Naive thymus-derived CD8-positive, alpha-beta T cell (primary cell): Measurements from ENCODE around the gene PLXNB2. TPM values are rescaled to one million over a fixed set of nuclear protein-coding genes. Genes with fewer than 3 reads are reported as not detected.
"Not testable (repeated sequence)": the region's sequence is repeated elsewhere in the genome, so short reads cannot be mapped to it uniquely, and the experiment has no call there.

Experiments
- ATAC-seq, 2 donors: fragments of 150-1000 bp; cut with Tn5 transposase in 1 of 2; sonication (Bioruptor Pico), chemical (Tn5 transposase) in 1 of 2; 1 replicate in 1 of 2; 2 replicates in 1 of 2; pipeline ENCODE4 v1.10.0; 2021; ENCODE audit warnings: mild to moderate bottlenecking in 2 of 2, moderate library complexity in 2 of 2
- POLR2A ChIA-PET: fragments of 350-600 bp; sonication (Branson Sonifier 250); formaldehyde crosslinking; loops from one replicate; lab custom pipeline; 2021; ENCODE audit warnings: antibody characterized with exemption; lab: Charles Lee
- DNase-seq, 10 donors: peaks; one replicate each; pipeline versions ENCODE4 v3.0.0 to v3.0.0-alpha.2; 2020 to 2022
- H3K27ac Mint-ChIP-seq, 10 donors: one replicate each; pipeline ENCODE4 v1.8.0; 2020 to 2022; ENCODE audit warnings: mild to moderate bottlenecking in 10 of 10, mixed read lengths in 10 of 10, moderate library complexity in 4 of 10, inconsistent platforms in 1 of 10
- H3K27me3 Mint-ChIP-seq, 5 donors: one replicate each; pipeline ENCODE4 v1.8.0; 2021 to 2022; ENCODE audit warnings: mixed read lengths in 5 of 5
- H3K36me3 Mint-ChIP-seq, 3 donors: one replicate each; pipeline ENCODE4 v1.8.0; 2020 to 2022; ENCODE audit warnings: mixed read lengths in 3 of 3, mild to moderate bottlenecking in 2 of 3, inconsistent platforms in 1 of 3
- H3K4me1 Mint-ChIP-seq, 4 donors: one replicate each; pipeline ENCODE4 v1.8.0; 2021 to 2022; ENCODE audit warnings: mixed read lengths in 4 of 4
- H3K4me3 Mint-ChIP-seq, 10 donors: one replicate each; pipeline ENCODE4 v1.8.0; 2020 to 2022; ENCODE audit warnings: mild to moderate bottlenecking in 10 of 10, mixed read lengths in 10 of 10, moderate library complexity in 6 of 10, inconsistent platforms in 1 of 10
- H3K9me3 Mint-ChIP-seq, 9 donors: one replicate each; pipeline ENCODE4 v1.8.0; 2020 to 2022; ENCODE audit warnings: mixed read lengths in 9 of 9, mild to moderate bottlenecking in 3 of 9, inconsistent platforms in 1 of 9, moderate library complexity in 1 of 9
- polyA plus RNA-seq, 3 donors: library from polyadenylated mRNA; unstranded; fragments of 300-500 nt; fragmentation: Illumina TruSeq; gene quantifications; one replicate each; pipeline ENCODE4 v1.2.3, GENCODE V29; 2021
- total RNA-seq, 8 experiments: library from RNA in 2 of 8; stranded (reverse) in 2 of 8; gene quantifications; one replicate each; pipeline ENCODE4 v1.2.3 and lab custom pipeline; 2021 to 2026

The PLXNB2 gene
- total and polyA plus RNA-seq, 5 experiments from 2014 or later, result 0.72 to 16.7 (median 4.1) TPM

DNA sequence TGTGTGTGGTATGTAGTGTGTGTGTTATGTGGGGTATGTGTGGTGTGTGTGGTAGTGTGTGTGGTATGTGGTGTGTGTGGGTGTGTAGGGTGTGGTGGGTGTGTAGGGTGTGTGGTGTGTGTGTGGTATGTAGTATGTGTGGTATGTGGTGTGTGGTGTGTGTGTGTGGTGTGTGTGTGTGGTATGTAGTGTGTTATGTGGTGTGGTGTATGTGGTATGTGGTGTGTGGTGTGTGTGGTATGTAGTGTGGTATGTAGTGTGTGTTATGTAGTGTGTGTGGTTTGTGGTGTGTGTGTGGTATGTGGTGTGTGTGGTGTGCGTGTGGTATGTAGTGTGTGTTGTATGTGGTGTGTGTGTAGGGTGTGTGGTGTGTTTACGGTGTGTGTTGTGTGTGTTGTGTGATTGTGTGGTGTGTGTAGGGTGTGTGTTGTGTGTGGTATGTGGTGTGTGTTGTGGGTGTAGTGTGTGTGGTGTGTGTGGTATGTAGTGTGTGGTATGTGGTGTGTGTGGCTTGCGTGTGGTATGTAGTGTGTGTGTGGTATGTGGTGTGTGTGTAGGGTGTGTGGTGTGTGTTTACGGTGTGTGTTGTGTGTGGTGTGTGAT, 31.5 kb upstream of the PLXNB2 start:
- Mint-ChIP-seq H3K4me3 (no peak overlapping the region), H3K4me1 (peaks cover 0 to 12% (median 5%) of the 10 kb centered on the region in 4 donors), H3K27me3 (no peaks in the 10 kb centered on the region), H3K36me3 (no peaks in the 10 kb centered on the region), H3K27ac (no peak overlapping the region), H3K9me3 (no peaks in the 10 kb centered on the region)
- POLR2A ChIA-PET, result no interaction called here
- no peak for ATAC-seq
- no peak for DNase-seq

DNA sequence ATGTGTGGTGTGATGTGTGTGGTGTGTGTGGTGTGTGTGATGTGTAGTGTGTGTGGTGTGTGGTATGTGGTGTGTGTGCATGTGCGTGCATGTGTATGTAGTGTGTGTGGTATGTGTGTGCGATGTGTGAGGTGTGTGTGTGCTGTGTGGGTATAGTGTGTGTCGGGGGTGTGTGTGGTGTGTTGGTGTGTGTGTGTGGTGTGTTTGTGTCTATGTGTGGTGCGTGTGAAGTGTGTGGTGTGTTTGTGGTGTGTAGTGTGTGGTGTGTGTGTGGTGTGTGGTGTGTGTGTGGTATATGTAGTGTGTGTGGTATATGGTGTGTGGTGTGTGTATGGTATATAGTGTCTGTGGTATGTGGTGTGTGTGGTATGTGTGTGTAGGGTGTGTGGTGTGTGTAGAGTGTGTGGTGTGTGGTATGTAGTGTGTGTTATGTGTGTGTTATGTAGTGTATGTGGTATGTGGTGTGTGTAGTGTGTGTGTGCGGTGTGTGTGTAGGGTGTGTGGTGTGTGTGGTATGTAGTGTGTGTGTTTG, 30.7 kb upstream of the PLXNB2 start:
- no peak for DNase-seq
- Mint-ChIP-seq H3K9me3 (no peaks in the 10 kb centered on the region), H3K36me3 (no peaks in the 10 kb centered on the region), H3K27me3 (no peaks in the 10 kb centered on the region), H3K4me1 (peaks cover 0 to 12% (median 5%) of the 10 kb centered on the region in 4 donors), H3K4me3 (no peak overlapping the region), H3K27ac (no peak overlapping the region)
- no peak for ATAC-seq
- POLR2A ChIA-PET, result no interaction called here

DNA sequence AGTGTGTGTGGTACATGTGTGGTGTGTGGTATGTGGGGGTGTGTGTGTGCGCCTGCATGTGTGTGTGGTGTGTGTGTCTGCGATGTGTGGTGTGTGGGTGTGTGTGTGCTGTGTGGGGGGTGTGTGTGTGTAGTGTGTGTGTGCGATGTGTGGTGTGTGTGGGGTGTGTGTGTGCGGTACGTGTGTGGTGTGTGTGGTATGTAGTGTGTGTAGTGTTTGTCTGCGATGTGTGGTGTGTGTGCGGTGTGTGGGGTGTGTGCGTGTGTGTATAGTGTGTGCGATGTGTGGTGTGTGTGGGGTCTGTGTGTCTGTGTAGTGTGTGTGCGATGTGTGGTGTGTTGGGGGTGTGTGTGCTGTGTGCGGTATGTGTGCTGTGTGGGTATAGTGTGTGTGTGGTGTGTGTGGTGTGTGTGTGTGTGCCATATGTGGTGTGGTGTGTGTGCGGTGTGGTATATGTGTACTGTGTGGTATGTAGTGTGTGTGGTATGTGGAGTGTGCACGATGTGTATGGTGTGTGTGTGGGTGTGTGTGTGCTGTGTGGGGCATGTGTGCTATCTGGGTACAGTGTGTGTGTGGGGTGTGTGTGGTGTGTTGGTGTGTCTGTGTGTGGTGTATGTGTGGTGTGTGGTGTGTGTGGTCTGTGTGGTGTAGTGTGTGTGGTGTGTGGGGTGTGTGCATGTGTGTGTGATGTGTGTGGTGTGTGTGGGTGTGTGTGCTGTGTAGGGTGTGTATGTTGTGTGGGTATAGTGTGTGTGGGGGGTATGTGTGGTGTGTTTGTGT, 30.0 kb upstream of the PLXNB2 start:
- no peak overlapping the region for H3K27ac Mint-ChIP-seq
- H3K4me3 Mint-ChIP-seq, result no peak overlapping the region
- no peaks in the 10 kb centered on the region for H3K36me3 Mint-ChIP-seq
- DNase-seq (no peak), ATAC-seq (no peak)
- H3K4me1 Mint-ChIP-seq, result peaks cover 0 to 10% (median 4%) of the 10 kb centered on the region in 4 donors
- POLR2A ChIA-PET, result no interaction called here
- H3K9me3 Mint-ChIP-seq, result no peaks in the 10 kb centered on the region
- H3K27me3 Mint-ChIP-seq, result no peaks in the 10 kb centered on the region

DNA sequence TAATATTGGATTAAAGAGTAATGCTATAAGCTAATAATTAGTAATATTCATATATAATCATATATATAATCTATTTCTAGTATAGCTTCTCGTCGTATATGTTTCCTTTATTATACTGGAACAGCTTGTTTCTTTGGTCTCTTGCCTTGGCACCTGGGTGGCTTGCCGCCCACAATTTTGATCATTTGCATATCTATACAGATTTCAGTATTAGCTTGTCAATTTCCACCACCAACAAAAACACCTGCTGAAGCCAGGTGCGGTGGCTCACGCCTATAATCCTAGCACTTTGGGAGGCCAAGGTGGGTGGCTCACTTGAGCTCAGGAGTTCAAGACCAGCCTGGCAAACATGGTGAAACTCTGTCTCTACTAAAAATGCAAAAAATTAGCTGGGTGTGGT, 27.0 kb upstream of the PLXNB2 start:
- H3K27ac Mint-ChIP-seq, POLR2A ChIA-PET, H3K9me3 Mint-ChIP-seq, ATAC-seq, H3K36me3 Mint-ChIP-seq, H3K4me3 Mint-ChIP-seq, H3K27me3 Mint-ChIP-seq, H3K4me1 Mint-ChIP-seq, DNase-seq: not testable (repeated sequence)

DNA sequence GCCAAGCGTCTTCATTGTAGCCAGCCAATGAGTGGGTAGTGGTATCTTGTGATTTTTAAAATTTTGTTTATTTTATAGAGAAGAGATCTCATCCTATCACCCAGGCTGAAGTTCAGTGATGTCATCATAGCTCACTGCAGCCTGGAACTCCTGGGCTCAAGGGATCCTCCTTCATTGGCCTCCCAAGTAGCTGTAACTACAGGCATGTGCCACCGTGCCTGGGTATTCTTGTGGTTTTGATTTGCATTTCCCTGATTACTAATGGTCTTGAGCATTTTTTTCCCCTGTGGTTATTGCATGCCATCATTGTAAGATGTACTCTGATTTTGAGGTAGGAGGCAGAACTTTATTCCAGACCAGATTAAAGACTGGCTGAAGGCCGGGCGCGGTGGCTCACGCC, 21.8 kb upstream of the PLXNB2 start:
- H3K36me3 Mint-ChIP-seq, result peaks cover 0 to 1% (median 0%) of the 10 kb centered on the region in 3 donors
- peaks cover 0 to 3% (median 0%) of the 10 kb centered on the region in 5 donors for H3K27me3 Mint-ChIP-seq
- ATAC-seq (no peak), DNase-seq (no peak)
- no peaks in the 10 kb centered on the region for H3K9me3 Mint-ChIP-seq
- peaks cover 7 to 14% (median 12%) of the 10 kb centered on the region in 4 donors for H3K4me1 Mint-ChIP-seq
- peak overlapping the region in 3 of 10 donors; percentile 0 to 20 (median 0) for H3K4me3 Mint-ChIP-seq
- POLR2A ChIA-PET, result interaction anchor here (0.6 to 4.0 kb wide), 4 partner anchors 15 to 169 kb away, joined by 3 to 15 read pairs (median 10); partner anchors contain the start of gene HDAC10
- H3K27ac Mint-ChIP-seq, result no peak overlapping the region

DNA sequence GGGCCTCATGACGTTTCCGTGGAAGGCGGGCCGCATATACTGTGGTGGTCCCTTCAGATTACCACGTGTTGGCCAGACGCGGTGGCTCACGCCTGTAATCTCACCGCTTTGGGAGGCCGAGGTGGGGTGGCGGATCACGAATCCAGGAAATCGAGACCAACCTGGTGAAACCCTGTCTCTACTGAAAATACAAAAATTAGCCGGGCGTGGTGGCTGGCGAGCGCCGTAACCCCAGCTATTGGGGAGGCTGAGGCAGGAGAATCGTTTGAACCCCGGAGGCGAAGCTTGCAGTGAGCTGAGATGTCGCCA, 20.2 kb upstream of the PLXNB2 start:
- DNase-seq (peak in 1 of 10 donors; percentile 17), ATAC-seq (no peak)
- Mint-ChIP-seq H3K4me1 (peaks cover 7 to 14% (median 12%) of the 10 kb centered on the region in 4 donors), H3K27me3 (peaks cover 0 to 3% (median 0%) of the 10 kb centered on the region in 5 donors), H3K4me3 (peak overlapping the region; percentile 78 to 89 (median 81)), H3K27ac (peak overlapping the region in 9 of 10 donors; percentile 41 to 85 (median 72)), H3K9me3 (no peaks in the 10 kb centered on the region), H3K36me3 (peaks cover 0 to 1% (median 0%) of the 10 kb centered on the region in 3 donors)
- POLR2A ChIA-PET, result interaction anchor here (0.7 to 4.0 kb wide), 6 partner anchors 14 to 294 kb away, joined by 3 to 15 read pairs (median 4); partner anchors contain the start of gene HDAC10

DNA sequence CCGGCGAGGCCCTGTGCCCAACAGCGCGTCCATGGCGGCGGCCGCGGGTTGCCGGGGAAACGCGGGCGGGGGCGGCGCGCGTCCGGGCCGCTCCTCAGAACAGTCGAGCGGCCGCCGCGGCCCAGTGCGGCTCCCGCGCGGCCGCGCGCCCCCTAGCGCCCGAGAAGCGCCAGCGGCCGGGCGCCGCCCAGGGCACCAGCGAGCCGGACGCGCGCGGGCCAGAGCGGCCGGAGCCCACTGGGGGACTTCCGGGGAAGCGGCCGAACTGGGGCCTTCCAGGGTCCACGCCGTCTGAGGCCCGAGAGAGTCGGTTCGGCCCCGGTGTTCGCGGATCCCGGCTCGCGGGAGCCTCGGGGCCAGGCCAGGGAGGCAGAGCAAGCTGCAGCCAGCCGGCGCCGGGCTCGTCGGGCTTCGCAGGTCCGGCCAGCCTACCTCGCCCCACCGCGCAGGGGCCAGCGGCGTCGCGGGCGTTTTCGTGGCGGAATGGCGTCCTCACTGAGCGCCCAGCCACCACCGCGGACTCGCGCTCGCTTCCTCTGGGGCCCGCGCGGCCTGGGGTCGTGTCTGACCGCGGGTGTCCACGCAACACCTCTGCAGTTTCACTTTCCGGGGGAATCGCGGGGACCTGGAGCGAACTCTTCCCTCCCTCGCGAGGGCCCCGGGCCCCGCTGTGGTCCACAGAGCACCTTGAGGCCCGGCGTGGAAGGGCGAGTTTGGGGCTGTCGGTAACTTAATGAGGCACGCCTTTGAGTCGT, 19.7 kb upstream of the PLXNB2 start, which contains the start of gene DENND6B:
Gene DENND6B (minus strand): TSS at position 57 of the 755 bp plus-strand sequence. CDS start 24 bp downstream, at position 33.
- peaks cover 0 to 3% (median 0%) of the 10 kb centered on the region in 5 donors for H3K27me3 Mint-ChIP-seq
- peak; percentile 92 to 93 for ATAC-seq
- H3K36me3 Mint-ChIP-seq, result peaks cover 0 to 1% (median 0%) of the 10 kb centered on the region in 3 donors
- DNase-seq, result peak; percentile 20 to 77 (median 66)
- H3K4me3 Mint-ChIP-seq, result peak within 1 kb of the TSS; percentile 78 to 89 (median 82)
- H3K27ac Mint-ChIP-seq, result peak within 1 kb of the TSS; percentile 44 to 85 (median 80)
- POLR2A ChIA-PET, result interaction anchor here (0.7 to 4.0 kb wide), 9 partner anchors 13 to 294 kb away, joined by 3 to 15 read pairs (median 4); partner anchors contain the start of genes HDAC10 and LMF2
- no peaks in the 10 kb centered on the region for H3K9me3 Mint-ChIP-seq
- peaks cover 7 to 14% (median 12%) of the 10 kb centered on the region in 4 donors for H3K4me1 Mint-ChIP-seq

DNA sequence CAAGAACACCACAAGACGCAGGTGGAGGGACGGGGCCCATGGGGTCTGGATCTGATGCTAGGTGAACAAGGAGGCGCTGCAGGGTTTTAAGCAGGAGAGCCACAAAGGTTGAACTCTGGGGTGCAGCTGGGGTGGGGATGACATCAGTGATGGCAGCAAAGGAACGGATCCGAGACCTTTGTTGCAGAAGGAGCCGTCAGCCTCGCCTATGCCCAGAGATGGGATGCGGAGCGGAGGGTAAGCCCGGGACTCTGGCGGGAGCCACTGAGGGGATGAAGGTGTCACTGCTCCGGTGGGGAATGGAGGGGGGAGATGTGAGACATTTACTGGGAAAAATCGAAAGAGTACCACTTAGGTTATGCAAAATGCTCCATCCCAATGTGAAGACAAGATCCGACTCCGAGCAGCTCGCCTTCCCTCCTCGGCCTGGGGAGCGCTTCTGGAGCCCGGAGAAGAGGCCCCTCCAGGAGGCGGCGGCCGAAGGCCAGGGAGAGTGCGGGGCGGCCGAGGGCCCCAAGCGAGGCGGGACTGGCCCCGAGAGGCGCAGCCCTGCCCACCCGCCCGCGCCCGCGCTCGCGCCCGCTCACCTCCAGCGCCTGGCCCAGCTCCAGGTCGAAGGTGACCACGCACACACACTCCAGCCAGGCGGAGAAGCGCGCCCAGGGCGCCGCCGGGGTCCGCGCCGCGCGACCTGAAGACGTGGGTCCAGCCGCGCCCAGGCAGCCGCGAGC, 18.9 kb upstream of the PLXNB2 start:
- Mint-ChIP-seq H3K9me3 (no peaks in the 10 kb centered on the region), H3K27ac (peak overlapping the region in 7 of 10 donors; percentile 44 to 85 (median 75)), H3K4me1 (peaks cover 7 to 14% (median 12%) of the 10 kb centered on the region in 4 donors), H3K27me3 (peaks cover 0 to 3% (median 0%) of the 10 kb centered on the region in 5 donors), H3K36me3 (peaks cover 0 to 1% (median 0%) of the 10 kb centered on the region in 3 donors), H3K4me3 (peak overlapping the region; percentile 73 to 89 (median 81))
- POLR2A ChIA-PET, result interaction anchor here (0.6 to 4.0 kb wide), 10 partner anchors 12 to 293 kb away, joined by 3 to 15 read pairs (median 4); partner anchors contain the start of genes HDAC10 and LMF2
- DNase-seq (no peak), ATAC-seq (peak in 1 of 2 donors; percentile 14)

DNA sequence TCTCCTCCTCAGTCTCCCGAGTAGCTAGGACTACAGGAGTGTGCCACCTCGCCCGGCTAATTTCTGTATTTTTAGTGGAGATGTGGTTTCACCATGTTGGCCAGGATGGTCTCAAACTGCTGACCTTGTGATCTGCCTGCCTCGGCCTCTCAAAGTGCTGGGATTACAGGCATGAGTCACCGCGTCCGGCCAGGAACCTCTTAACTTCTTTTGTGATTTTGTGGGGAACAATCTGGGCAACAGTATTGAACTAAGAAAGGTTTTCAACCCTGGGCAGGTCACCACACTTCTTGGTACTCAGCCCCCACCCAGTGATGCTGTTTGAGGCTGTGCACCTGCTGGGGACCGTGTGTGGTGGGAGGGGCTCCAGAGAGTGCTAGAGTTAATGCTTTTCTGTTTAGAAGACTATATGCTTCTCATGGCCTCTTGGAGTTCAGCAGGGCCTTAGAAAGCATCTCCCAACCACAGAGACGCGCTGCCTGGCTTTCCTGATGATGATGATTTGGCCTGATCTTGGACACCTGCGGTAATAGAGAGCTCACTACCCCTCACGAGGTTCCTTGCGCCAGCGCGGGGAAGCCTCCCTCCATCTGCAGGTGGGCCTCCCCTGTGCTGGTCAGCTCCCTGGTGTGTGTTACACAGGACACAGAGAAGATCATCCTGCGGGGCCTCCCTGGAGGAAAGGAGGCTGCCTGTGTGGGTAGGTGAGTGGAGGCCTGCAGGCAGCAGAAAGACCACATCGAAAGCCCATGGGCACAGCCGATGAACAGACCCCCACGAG, 18.2 kb upstream of the PLXNB2 start:
- no peak for DNase-seq
- Mint-ChIP-seq H3K27ac (peak overlapping the region in 6 of 10 donors; percentile 44 to 85 (median 80)), H3K27me3 (peaks cover 0 to 3% (median 0%) of the 10 kb centered on the region in 5 donors), H3K36me3 (peaks cover 0 to 1% (median 0%) of the 10 kb centered on the region in 3 donors), H3K9me3 (no peaks in the 10 kb centered on the region), H3K4me3 (peak overlapping the region; percentile 73 to 89 (median 81)), H3K4me1 (peaks cover 7 to 14% (median 12%) of the 10 kb centered on the region in 4 donors)
- ATAC-seq, result no peak
- POLR2A ChIA-PET, result interaction anchor here (0.9 to 4.0 kb wide), 8 partner anchors 12 to 82 kb away, joined by 3 to 15 read pairs (median 6); partner anchors contain the start of gene HDAC10

DNA sequence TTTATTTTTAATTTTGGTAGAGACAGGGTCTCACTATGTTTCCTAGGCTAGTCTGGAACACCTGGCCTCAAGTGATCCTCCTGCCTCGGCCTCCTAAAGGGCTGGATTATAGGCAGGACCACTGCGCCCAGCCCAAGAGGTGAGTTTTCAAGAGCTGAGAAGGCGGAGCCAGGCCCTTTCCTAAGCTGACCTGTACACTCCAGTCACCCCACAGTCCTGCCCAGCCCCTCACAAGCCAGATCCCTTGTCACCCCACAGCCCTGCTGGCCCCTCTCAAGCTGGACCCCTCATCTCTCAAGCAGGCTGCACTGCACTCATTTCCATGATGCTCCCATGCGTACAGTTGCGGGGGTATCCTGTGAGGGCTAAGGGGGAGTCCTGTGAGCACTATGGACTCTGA, 16.5 kb upstream of the PLXNB2 start:
- no peak for DNase-seq
- POLR2A ChIA-PET, result interaction anchor here (0.6 to 2.1 kb wide), 4 partner anchors 20 to 188 kb away, joined by 3 to 6 read pairs (median 3); partner anchors contain the start of gene HDAC10
- peaks cover 0 to 3% (median 0%) of the 10 kb centered on the region in 5 donors for H3K27me3 Mint-ChIP-seq
- no peaks in the 10 kb centered on the region for H3K36me3 Mint-ChIP-seq
- no peak overlapping the region for H3K27ac Mint-ChIP-seq
- H3K4me3 Mint-ChIP-seq, result no peak overlapping the region
- peaks cover 7 to 14% (median 12%) of the 10 kb centered on the region in 4 donors for H3K4me1 Mint-ChIP-seq
- no peak for ATAC-seq
- H3K9me3 Mint-ChIP-seq, result no peaks in the 10 kb centered on the region
